Endothelial cell of umbilical vein (primary cell): ENCODE data around the gene PLEKHO1. TPM values are rescaled to one million over a fixed set of nuclear protein-coding genes. Genes with fewer than 3 reads are reported as not detected.

Experiments used
- BruUV-seq: library from RNA; stranded (reverse); fragments of 400-500 nt; replicated peaks from 2 replicates; lab custom pipeline; 2021; lab: Mats Ljungman, UMichigan
- CTCF ChIA-PET: fragments of 300-600, 350-600 bp; sonication (Branson Sonifier 250); formaldehyde crosslinking; loops from one replicate; lab custom pipeline; 2021; ENCODE audit warnings: antibody characterized with exemption, inconsistent platforms; lab: Charles Lee
- POLR2A ChIA-PET: fragments of 300-600, 350-600 bp; sonication (Branson Sonifier 250); formaldehyde crosslinking; loops from one replicate; lab custom pipeline; 2021; ENCODE audit warnings: antibody characterized with exemption, inconsistent platforms; lab: Charles Lee
- DNase-seq: peaks from one replicate; pipeline ENCODE4 v3.0.0-alpha.2; 2011; ENCODE audit warnings: low read depth, low spot score
- FAIRE-seq: peaks from 2 replicates; lab custom pipeline; 2011; peaks lifted over from hg19 to GRCh38; lab: Jason Lieb, UNC
- H2AFZ ChIP-seq: 2 replicates; pipeline ENCODE4 v1.6.0; 2012; ENCODE audit warnings: low read depth, low read length, control low read depth, inconsistent platforms
- H3K27ac ChIP-seq: 2 replicates; pipeline ENCODE4 v1.5.1; 2011; ENCODE audit warnings: low read depth, mild to moderate bottlenecking, control low read depth, low read length, moderate library complexity; ENCODE audit not compliant: insufficient read depth
- H3K27me3 ChIP-seq, 2 experiments: 2 replicates each; pipeline versions ENCODE4 v1.6.0 to v1.6.1; 2011; ENCODE audit warnings: low read length in 2 of 2, mixed read lengths in 1 of 2; ENCODE audit not compliant: control insufficient read depth in 2 of 2, insufficient read depth in 2 of 2
- H3K36me3 ChIP-seq, 2 experiments: 2 replicates in 1 of 2; 3 replicates in 1 of 2; pipeline ENCODE4 v1.5.1; 2011; ENCODE audit warnings: low read length in 2 of 2, mild to moderate bottlenecking in 1 of 2, moderate library complexity in 1 of 2; ENCODE audit not compliant: control insufficient read depth in 2 of 2, insufficient read depth in 2 of 2; ENCODE audit errors: extremely low read depth in 1 of 2
- H3K4me1 ChIP-seq: 3 replicates; pipeline ENCODE4 v1.5.1; 2011; ENCODE audit warnings: mild to moderate bottlenecking, low read length; ENCODE audit not compliant: control insufficient read depth, insufficient read depth; ENCODE audit errors: extremely low read depth
- H3K4me2 ChIP-seq: 2 replicates; pipeline ENCODE4 v1.6.1; 2011; ENCODE audit warnings: low read length, control low read depth, mixed read lengths; ENCODE audit not compliant: insufficient read depth
- H3K4me3 ChIP-seq, 3 experiments: fragments of 200-600 bp in 1 of 3; sonication (generic), shearing (Covaris generic) in 1 of 3; replicated peaks in 1 of 3; 2 replicates each; pipeline ENCODE4 v1.5.1; 2011 to 2016; ENCODE audit warnings: control low read depth in 3 of 3, low read length in 3 of 3, mild to moderate bottlenecking in 2 of 3, inconsistent platforms in 1 of 3, low read depth in 1 of 3, moderate library complexity in 1 of 3; ENCODE audit not compliant: insufficient read depth in 1 of 3
- H3K79me2 ChIP-seq: 2 replicates; pipeline ENCODE4 v1.6.0; 2012; ENCODE audit warnings: low read length, inconsistent platforms; ENCODE audit not compliant: control insufficient read depth, insufficient read depth
- H3K9ac ChIP-seq: replicated peaks from 2 replicates; pipeline ENCODE3; 2011; ENCODE audit warnings: low read length, control low read depth; ENCODE audit not compliant: insufficient read depth; ENCODE audit errors: extremely low read depth
- H3K9me1 ChIP-seq: replicated peaks from 3 replicates; pipeline ENCODE4 v1.6.0; 2011; ENCODE audit warnings: mild to moderate bottlenecking, low read length; ENCODE audit not compliant: control insufficient read depth, insufficient read depth; ENCODE audit errors: extremely low read depth
- H3K9me3 ChIP-seq: replicated peaks from 2 replicates; pipeline ENCODE4 v1.5.1; 2012; ENCODE audit warnings: low read length, inconsistent platforms; ENCODE audit not compliant: control insufficient read depth, insufficient read depth
- H4K20me1 ChIP-seq: replicated peaks from 2 replicates; pipeline ENCODE3; 2011; ENCODE audit warnings: mild to moderate bottlenecking, low read length; ENCODE audit not compliant: control insufficient read depth, insufficient read depth; ENCODE audit errors: extremely low read depth
- CTCF ChIP-seq, 2 donors: IDR thresholded peaks; 1 replicate in 1 of 2; 2 replicates in 1 of 2; pipeline ENCODE4 v1.5.1; 2011; ENCODE audit warnings: low read length in 2 of 2, mild to moderate bottlenecking in 2 of 2, moderate library complexity in 2 of 2, control low read depth in 1 of 2, inconsistent platforms in 1 of 2, low read depth in 1 of 2; ENCODE audit not compliant: insufficient read depth in 1 of 2; ENCODE audit errors: extremely low read depth in 1 of 2
- EZH2 ChIP-seq: IDR thresholded peaks from 2 replicates; pipeline ENCODE4 v1.6.1; 2012; ENCODE audit warnings: borderline replicate concordance, low read depth, mild to moderate bottlenecking, moderate library complexity, low read length, inconsistent platforms; ENCODE audit not compliant: severe bottlenecking
- FOS ChIP-seq: IDR thresholded peaks from 2 replicates; pipeline ENCODE4 v1.6.1; 2011; ENCODE audit warnings: mild to moderate bottlenecking, low read length, moderate library complexity, borderline replicate concordance; ENCODE audit not compliant: insufficient read depth
- GATA2 ChIP-seq: IDR thresholded peaks from 2 replicates; pipeline ENCODE4 v1.7.0; 2011; ENCODE audit warnings: low read depth, mild to moderate bottlenecking, moderate library complexity, mixed read lengths, low read length; ENCODE audit not compliant: insufficient read length, insufficient read depth
- JUN ChIP-seq: IDR thresholded peaks from 2 replicates; pipeline ENCODE4 v1.6.1; 2011; ENCODE audit warnings: borderline replicate concordance, low read depth; ENCODE audit not compliant: insufficient read length, insufficient read depth
- MAX ChIP-seq: IDR thresholded peaks from 2 replicates; pipeline ENCODE4 v1.6.1; 2011; ENCODE audit not compliant: insufficient read depth, insufficient read length
- MYC ChIP-seq: IDR thresholded peaks from one replicate; pipeline ENCODE4 v1.6.1; 2011; ENCODE audit warnings: mild to moderate bottlenecking, low read depth, low read length
- POLR2A ChIP-seq: IDR thresholded peaks from 2 replicates; pipeline ENCODE4 v1.6.1; 2012; ENCODE audit warnings: low read depth, mild to moderate bottlenecking, control low read depth, low read length
- POLR2AphosphoS5 ChIP-seq: IDR thresholded peaks from 2 replicates; pipeline ENCODE4 v1.6.1; 2012; ENCODE audit warnings: low read depth, mild to moderate bottlenecking, control low read depth, low read length, moderate library complexity; ENCODE audit not compliant: insufficient read depth
- dilution Hi-C: fragments of 300-500 bp; cut with MboI; formaldehyde crosslinking; loops from one replicate; pipeline ENCODE4 v1.15.0; 2019; ENCODE audit warnings: low sequenced_read_pairs; ENCODE audit not compliant: extremely low pct_ligation_motif_present
- intact Hi-C: fragments of 100-400 bp; cut with micrococcal nuclease; formaldehyde crosslinking; loops from one replicate; pipeline ENCODE4 v1.10.0; 2022
- polyA plus RNA-seq, 4 experiments: library from polyadenylated mRNA; depleted of rRNA in 3 of 4; stranded (reverse) in 3 of 4; unstranded in 1 of 4; fragments of >200 nt; gene quantifications; 2 replicates each; pipeline versions ENCODE4 v1.2.1 to v1.2.3, GENCODE V29; 2011 to 2012; ENCODE audit warnings: missing spikeins in 1 of 4
- total RNA-seq: library from RNA; stranded (reverse); gene quantifications from 2 replicates; pipeline ENCODE4 v1.2.3, GENCODE V29; 2021

PLEKHO1 gene
- total and polyA plus RNA-seq, 2 donors (not counting 3 experiments of a cell fraction or from before 2014, with no cell fraction given), result 59.8 to 101 TPM

DNA sequence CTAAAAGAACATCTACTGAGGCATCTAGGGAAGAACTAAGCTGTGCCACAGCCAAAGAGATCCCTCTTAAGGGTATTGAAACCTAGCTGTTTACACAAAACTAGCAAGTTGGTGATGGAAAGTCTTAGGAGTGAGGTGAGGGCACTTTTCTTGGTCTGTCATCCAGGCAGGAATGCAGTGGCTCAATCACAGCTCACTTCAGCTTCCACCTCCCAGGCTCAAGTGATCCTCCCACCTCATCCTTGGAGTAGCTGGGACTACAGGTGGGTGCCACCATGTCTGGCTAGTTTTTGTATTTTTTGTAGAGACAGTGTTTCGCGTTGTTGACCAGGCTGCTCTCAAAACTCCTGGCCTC, 2.4 kb downstream of the PLEKHO1 start:
- DNase-seq, result peak; percentile 39
- POLR2A ChIA-PET, result interaction anchor here (1.0 kb wide), 2 partner anchors 11 kb away, joined by 4 to 5 read pairs; no protein-coding TSS in a partner anchor

More for the DNA sequence above, 2.4 kb downstream of the PLEKHO1 start:
- no TSS peak for BruUV-seq
- peaks cover 36% of the 10 kb centered on the region for H3K4me1 ChIP-seq
- H3K27ac ChIP-seq, result peak overlapping the region; percentile 79
- peak overlapping the region; percentile 90 for H3K4me2 ChIP-seq
- no peak overlapping the region for H2AFZ ChIP-seq
- no peaks in the 10 kb centered on the region for H3K9me3 ChIP-seq
- dilution Hi-C loops, result no loop called here
- FAIRE-seq, result no peak
- H4K20me1 ChIP-seq, result no peaks in the 10 kb centered on the region
- no peaks in the 10 kb centered on the region for H3K9me1 ChIP-seq
- H3K4me3 ChIP-seq, result peak overlapping the region in 1 of 3 experiments; percentile 96
- CTCF ChIA-PET, result interaction anchor here (0.7 to 5.5 kb wide), 8 partner anchors 10 to 80 kb away, joined by 3 to 34 read pairs (median 8); no protein-coding TSS in a partner anchor
- H3K79me2 ChIP-seq, result peaks cover 22% of the 10 kb centered on the region
- H3K9ac ChIP-seq, result peak overlapping the region; percentile 92
- peaks cover 27 to 29% of the 10 kb centered on the region in 2 experiments for H3K36me3 ChIP-seq
- H3K27me3 ChIP-seq, result no peaks in the 10 kb centered on the region
- intact Hi-C loops, result loop anchor here (5.0 kb wide), 1 partner anchor 40 kb away; no protein-coding TSS in a partner anchor
- TF ChIP-seq MYC (no peak), POLR2AphosphoS5 (no peak), CTCF (IDR thresholded peaks at IDR 0.05; ENCODE audit: extremely low read depth in 1 of 2, insufficient read depth in 1 of 2, low read depth in 1 of 2, low read length in 2 of 2) (no peak), EZH2 (no peak), FOS (no peak), GATA2 (no peak), JUN (no peak), POLR2A (no peak), MAX (no peak)
